ENCODE results near the gene ANKRD12.

DNA sequence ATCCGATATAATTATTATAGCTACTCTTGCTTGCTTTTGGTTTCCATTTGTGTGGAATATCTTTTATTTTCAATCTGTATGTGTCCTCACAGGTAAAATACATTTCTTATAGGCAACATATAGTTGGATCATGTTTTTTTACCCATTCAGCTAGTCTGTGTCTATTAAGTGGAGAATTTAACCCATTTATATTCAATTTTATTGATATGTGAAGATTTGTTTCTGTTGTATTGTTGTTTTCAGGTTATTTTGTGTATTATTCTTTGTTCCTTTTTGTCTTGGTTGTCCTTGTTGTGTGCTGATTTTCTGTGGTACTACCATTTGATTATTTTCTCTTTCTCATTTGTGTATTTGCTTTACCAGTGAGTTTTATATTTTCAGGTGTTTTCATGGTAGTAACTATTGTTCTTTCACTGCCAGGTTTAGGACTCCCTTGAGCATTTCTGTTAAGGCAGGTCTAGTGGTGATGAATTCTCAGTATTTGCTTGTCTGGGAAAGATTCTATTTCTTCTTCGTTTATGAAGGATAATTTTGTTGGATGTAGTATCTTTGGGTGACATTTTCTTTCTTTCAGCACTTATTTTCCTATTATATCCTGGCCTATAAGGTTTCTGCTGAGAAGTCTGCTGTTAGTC is 95.4 kb downstream of the ANKRD12 start:
- no peak for TF ChIP-seq CTCF (conservative IDR thresholded peaks at IDR 0.05; ENCODE audit: low read length)
- no peak for TF ChIP-seq EZH2phosphoT487 (IDR thresholded peaks at IDR 0.05; ENCODE audit: borderline replicate concordance)

All from Loucy (cell line).